ENCODE data around the gene KIF3B.
"Not testable (repeated sequence)": the region's sequence is repeated elsewhere in the genome, so short reads cannot be mapped to it uniquely, and the experiment has no call there.

The KIF3B gene

GRCh38 chr20:32277361-32278198, at the start of gene KIF3B:
Gene KIF3B, plus strand, starts transcription at chr20:32277651. Its CDS starts 32,127 bp downstream, at chr20:32309778.
- peak; percentile 91 for DNase-seq

GRCh38 chr20:32227744-32228688, 49.4 kb upstream of the KIF3B start:
- DNase-seq, result no peak

- no peak for DNase-seq
Observed at GRCh38 chr20:32229251-32229747, 48.2 kb upstream of the KIF3B start.

GRCh38 chr20:32230707-32231106, 46.7 kb upstream of the KIF3B start:
- no peak for DNase-seq

- DNase-seq, result no peak
Observed at GRCh38 chr20:32231245-32231644, 46.2 kb upstream of the KIF3B start.

- peak; percentile 56 for DNase-seq
Observed at GRCh38 chr20:32231847-32232246, 45.6 kb upstream of the KIF3B start.

- peak; percentile 51 for DNase-seq
Observed at GRCh38 chr20:32232326-32232886, 45.0 kb upstream of the KIF3B start.

- no peak for DNase-seq
Observed at GRCh38 chr20:32233286-32233685, 44.2 kb upstream of the KIF3B start.

GRCh38 chr20:32234135-32234808, 43.2 kb upstream of the KIF3B start:
- DNase-seq, result no peak

- DNase-seq, result no peak
Observed at GRCh38 chr20:32235331-32236047, 42.0 kb upstream of the KIF3B start.

- no peak for DNase-seq
Observed at GRCh38 chr20:32236048-32236533, 41.4 kb upstream of the KIF3B start.

GRCh38 chr20:32236819-32237218, 40.6 kb upstream of the KIF3B start:
- no peak for DNase-seq

- no peak for DNase-seq
Observed at GRCh38 chr20:32237419-32237818, 40.0 kb upstream of the KIF3B start.

- no peak for DNase-seq
Observed at GRCh38 chr20:32238483-32239425, 38.7 kb upstream of the KIF3B start.

- no peak for DNase-seq
Observed at GRCh38 chr20:32240205-32240604, 37.2 kb upstream of the KIF3B start.

- DNase-seq, result no peak
Observed at GRCh38 chr20:32241807-32242206, 35.6 kb upstream of the KIF3B start.

- no peak for DNase-seq
Observed at GRCh38 chr20:32244150-32244823, 33.2 kb upstream of the KIF3B start.

GRCh38 chr20:32244959-32245358, 32.5 kb upstream of the KIF3B start:
- no peak for DNase-seq

GRCh38 chr20:32246208-32246607, 31.2 kb upstream of the KIF3B start:
- DNase-seq, result not testable (repeated sequence)

- peak; percentile 16 for DNase-seq
Observed at GRCh38 chr20:32248043-32248442, 29.4 kb upstream of the KIF3B start.

Data from stimulated activated CD4-positive, alpha-beta T cell treated with anti-CD3 and anti-CD28 coated beads, Interleukin-4, amount 100 ng/mL, for 24 hours (primary cell).